NB4 (cell line): ENCODE measurements around the gene CDK14.

Experiments used
- POLR2A ChIP-seq: IDR thresholded peaks from 2 replicates; pipeline ENCODE4 v1.6.1; 2011; ENCODE audit warnings: mild to moderate bottlenecking; ENCODE audit not compliant: insufficient read length; ENCODE audit errors: extremely low read depth
- TF ChIP-seq, protein P1 (sequence below): IDR thresholded peaks from one replicate; pipeline ENCODE4 v1.5.1; 2012; ENCODE audit warnings: low read depth, low read length

- TF ChIP-seq, protein P1, sequence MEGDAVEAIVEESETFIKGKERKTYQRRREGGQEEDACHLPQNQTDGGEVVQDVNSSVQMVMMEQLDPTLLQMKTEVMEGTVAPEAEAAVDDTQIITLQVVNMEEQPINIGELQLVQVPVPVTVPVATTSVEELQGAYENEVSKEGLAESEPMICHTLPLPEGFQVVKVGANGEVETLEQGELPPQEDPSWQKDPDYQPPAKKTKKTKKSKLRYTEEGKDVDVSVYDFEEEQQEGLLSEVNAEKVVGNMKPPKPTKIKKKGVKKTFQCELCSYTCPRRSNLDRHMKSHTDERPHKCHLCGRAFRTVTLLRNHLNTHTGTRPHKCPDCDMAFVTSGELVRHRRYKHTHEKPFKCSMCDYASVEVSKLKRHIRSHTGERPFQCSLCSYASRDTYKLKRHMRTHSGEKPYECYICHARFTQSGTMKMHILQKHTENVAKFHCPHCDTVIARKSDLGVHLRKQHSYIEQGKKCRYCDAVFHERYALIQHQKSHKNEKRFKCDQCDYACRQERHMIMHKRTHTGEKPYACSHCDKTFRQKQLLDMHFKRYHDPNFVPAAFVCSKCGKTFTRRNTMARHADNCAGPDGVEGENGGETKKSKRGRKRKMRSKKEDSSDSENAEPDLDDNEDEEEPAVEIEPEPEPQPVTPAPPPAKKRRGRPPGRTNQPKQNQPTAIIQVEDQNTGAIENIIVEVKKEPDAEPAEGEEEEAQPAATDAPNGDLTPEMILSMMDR, result no peak
- TF ChIP-seq POLR2A, result no peak
These were observed 380.9 kb downstream of the CDK14 start for GRCh38 chr7:90977056-90977455.
